ENCODE results near the gene KCNH1.

KCNH1 gene

DNA sequence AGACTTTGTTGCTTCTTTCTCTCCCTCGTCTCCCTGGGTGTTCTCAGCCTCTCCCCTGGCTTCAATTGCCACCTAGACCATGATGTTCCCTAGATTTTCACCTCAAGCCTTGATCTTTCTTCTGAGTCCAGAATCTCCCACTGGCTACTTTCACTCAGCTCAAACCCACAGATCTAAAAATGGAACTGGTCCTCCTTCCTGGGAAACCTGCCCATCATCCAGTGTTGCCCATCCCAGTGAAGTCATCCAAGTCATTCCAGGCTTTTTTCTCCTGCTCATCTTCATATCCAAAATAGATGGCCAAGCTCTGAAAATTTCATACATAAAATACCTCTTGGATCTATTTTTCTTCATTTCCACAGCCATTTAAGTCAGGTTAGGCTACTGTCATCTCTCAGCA, 347.4 kb downstream of the KCNH1 start:
- no peak overlapping the region for H3K27ac ChIP-seq
- no peak overlapping the region for H3K4me2 ChIP-seq

GRCh38 chr1:210783925-210784324, 350.0 kb downstream of the KCNH1 start:
- H3K4me2 ChIP-seq: no peak overlapping the region
- H3K9ac ChIP-seq: no peak overlapping the region
- no peaks in the 10 kb centered on the region for H3K36me3 ChIP-seq (ENCODE audit: insufficient read depth)
- no peak for TF ChIP-seq CTCF (conservative IDR thresholded peaks at IDR 0.05; ENCODE audit: low read depth, low read length)
- no peaks in the 10 kb centered on the region for H3K79me2 ChIP-seq (ENCODE audit: insufficient read depth, low read depth)
- H4K20me1 ChIP-seq (ENCODE audit: insufficient read depth): no peaks in the 10 kb centered on the region
- no peak overlapping the region for H2AFZ ChIP-seq (ENCODE audit: low read depth)
- no peak overlapping the region for H3K27ac ChIP-seq
- no peak overlapping the region for H3K4me3 ChIP-seq (IDR thresholded peaks at IDR 0.05; ENCODE audit: insufficient read depth, low read depth, low read length)
- H3K4me1 ChIP-seq (ENCODE audit: low read depth, poor library complexity, severe bottlenecking): no peaks in the 10 kb centered on the region
- no peaks in the 10 kb centered on the region for H3K27me3 ChIP-seq (ENCODE audit: insufficient read depth, low read depth)

More for the DNA sequence above, 347.4 kb downstream of the KCNH1 start:
- Histone ChIP-seq H3K27me3 (ENCODE audit: insufficient read depth, low read depth) (no peaks in the 10 kb centered on the region), H2AFZ (ENCODE audit: low read depth) (no peak overlapping the region), H3K4me1 (ENCODE audit: low read depth, poor library complexity, severe bottlenecking) (no peaks in the 10 kb centered on the region), H3K9ac (no peak overlapping the region), H4K20me1 (ENCODE audit: insufficient read depth) (no peaks in the 10 kb centered on the region), H3K79me2 (ENCODE audit: insufficient read depth, low read depth) (no peaks in the 10 kb centered on the region), H3K4me3 (IDR thresholded peaks at IDR 0.05; ENCODE audit: insufficient read depth, low read depth, low read length) (no peak overlapping the region), H3K36me3 (ENCODE audit: insufficient read depth) (no peaks in the 10 kb centered on the region)
- no peak for TF ChIP-seq CTCF (conservative IDR thresholded peaks at IDR 0.05; ENCODE audit: low read depth, low read length)

GRCh38 chr1:210781652-210782051, 352.3 kb downstream of the KCNH1 start:
- no peak overlapping the region for H2AFZ ChIP-seq (ENCODE audit: low read depth)
- no peaks in the 10 kb centered on the region for H3K4me1 ChIP-seq (ENCODE audit: low read depth, poor library complexity, severe bottlenecking)
- no peak for TF ChIP-seq CTCF (conservative IDR thresholded peaks at IDR 0.05; ENCODE audit: low read depth, low read length)

GRCh38 chr1:210779269-210779668, 354.7 kb downstream of the KCNH1 start:
- Histone ChIP-seq H3K27ac (no peak overlapping the region), H3K9ac (no peak overlapping the region), H3K4me2 (no peak overlapping the region), H3K4me1 (ENCODE audit: low read depth, poor library complexity, severe bottlenecking) (no peaks in the 10 kb centered on the region), H4K20me1 (ENCODE audit: insufficient read depth) (no peaks in the 10 kb centered on the region), H3K4me3 (IDR thresholded peaks at IDR 0.05; ENCODE audit: insufficient read depth, low read depth, low read length) (no peak overlapping the region), H3K27me3 (ENCODE audit: insufficient read depth, low read depth) (no peaks in the 10 kb centered on the region), H2AFZ (ENCODE audit: low read depth) (no peak overlapping the region), H3K36me3 (ENCODE audit: insufficient read depth) (no peaks in the 10 kb centered on the region), H3K79me2 (ENCODE audit: insufficient read depth, low read depth) (no peaks in the 10 kb centered on the region)
- TF ChIP-seq CTCF (conservative IDR thresholded peaks at IDR 0.05; ENCODE audit: low read depth, low read length): no peak

More at GRCh38 chr1:210781652-210782051, 352.3 kb downstream of the KCNH1 start:
- Histone ChIP-seq H3K79me2 (ENCODE audit: insufficient read depth, low read depth) (no peaks in the 10 kb centered on the region), H3K4me3 (IDR thresholded peaks at IDR 0.05; ENCODE audit: insufficient read depth, low read depth, low read length) (no peak overlapping the region), H3K36me3 (ENCODE audit: insufficient read depth) (no peaks in the 10 kb centered on the region), H3K4me2 (no peak overlapping the region), H3K27me3 (ENCODE audit: insufficient read depth, low read depth) (no peaks in the 10 kb centered on the region), H4K20me1 (ENCODE audit: insufficient read depth) (no peaks in the 10 kb centered on the region), H3K27ac (no peak overlapping the region), H3K9ac (no peak overlapping the region)
